ENCODE data around the gene KIF26A.

The KIF26A gene

GRCh38 chr14:104130974-104131651 is 7.3 kb upstream of the KIF26A start:
- DNase-seq (ENCODE audit: low spot score): no peak

DNA sequence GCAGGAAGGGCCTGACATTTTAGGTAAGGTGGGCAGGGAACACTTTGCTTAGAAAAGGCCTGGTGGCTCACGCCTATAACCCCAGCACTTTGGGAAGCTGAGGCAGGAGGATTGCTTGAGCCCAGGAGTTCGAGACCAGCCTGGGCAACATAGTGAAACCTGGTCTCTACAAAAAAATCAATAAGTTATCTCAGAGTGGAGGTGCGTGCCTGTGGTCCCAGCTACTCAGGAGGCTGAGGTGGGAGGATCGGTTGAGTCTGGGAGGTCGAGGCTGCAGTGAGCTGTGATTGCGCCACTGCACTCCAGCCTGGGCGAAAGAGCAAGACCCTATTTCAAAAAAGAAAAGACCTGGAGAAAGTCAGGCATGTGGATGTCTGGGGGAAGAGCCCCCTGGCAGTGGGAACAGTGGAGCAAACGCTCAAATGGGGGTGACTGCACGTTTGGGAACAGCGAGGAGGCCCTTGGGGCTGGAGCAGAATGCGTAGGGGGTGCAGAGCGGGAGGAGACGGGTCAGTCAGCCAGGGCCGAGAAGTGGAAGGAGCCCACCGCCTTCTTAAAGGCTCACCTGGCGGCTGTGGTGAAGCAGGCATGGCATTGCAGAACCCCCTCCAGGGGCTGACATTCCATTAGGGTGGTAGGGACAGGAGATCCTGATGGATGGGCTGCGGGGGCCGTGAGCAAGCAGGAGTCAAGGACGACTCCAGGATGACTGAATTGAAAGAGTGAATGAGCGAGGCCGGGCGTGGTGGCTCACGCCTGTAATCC is 6.2 kb upstream of the KIF26A start:
- no peak for DNase-seq (ENCODE audit: low spot score)

DNA sequence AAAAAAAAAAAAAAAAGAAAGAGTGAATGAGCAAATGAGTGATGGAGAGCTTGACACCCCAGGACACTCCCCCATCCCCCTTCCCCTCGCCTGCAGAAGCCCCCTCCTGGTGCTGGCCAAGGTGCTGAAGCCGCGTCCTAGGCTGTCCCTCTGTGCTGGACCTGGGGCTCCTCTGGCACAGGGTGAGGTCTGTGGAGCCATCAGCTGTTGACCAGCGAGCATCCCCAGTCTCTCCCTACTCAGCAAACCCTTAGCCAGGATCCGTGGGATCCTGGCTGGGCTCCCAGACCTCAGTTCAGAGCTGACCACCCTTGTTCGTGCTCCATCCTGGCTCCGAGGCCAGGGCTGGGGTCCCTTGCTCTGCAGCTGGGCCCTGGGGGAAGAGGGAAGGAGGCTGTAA is 5.4 kb upstream of the KIF26A start:
- DNase-seq (ENCODE audit: low spot score): no peak

GRCh38 chr14:104133496-104133895 is 4.9 kb upstream of the KIF26A start:
- no peak for DNase-seq (ENCODE audit: low spot score)

DNA sequence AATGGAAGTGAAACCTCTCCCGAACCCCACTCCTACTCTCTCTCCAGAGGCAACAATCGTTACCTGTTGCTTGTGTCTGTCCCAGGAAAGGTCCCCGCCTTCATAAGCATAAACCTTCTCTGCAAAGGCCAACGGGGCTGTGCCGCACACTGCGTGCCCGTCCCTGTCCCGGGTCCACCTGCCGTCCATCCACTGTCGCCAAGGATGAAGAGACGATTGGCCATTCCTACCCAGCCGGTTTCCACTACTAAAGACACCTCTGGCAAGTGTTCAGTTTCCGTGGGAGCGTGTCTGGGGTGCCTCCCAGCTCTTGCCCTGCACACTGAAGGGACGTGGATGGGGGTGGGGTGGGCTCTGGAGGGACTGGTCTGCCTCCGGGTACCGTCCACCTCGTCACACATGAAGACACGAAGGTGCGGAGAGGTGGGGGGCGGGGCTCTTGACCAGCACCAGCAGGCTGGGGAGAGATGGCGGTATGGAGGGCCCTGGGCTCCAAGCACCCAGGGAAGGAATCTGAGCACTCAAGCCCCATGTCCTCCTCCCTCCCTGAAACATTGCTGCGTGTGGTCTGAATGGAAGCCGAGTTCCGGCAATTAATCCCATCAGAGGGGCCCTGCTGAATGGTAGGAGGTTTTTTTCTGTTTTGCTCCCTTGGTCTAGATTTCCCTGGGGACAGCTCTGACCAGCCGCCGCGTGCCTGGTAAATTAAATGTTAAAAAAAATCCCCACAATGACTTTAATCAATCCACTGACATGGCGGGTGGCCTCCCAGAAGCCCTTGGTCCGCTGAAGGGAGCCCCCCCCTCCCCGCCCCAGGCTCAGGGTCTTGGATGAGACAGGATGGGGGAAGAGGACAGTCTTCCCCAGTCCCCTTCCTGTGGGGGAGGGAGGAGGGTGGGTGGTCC is 4.1 kb upstream of the KIF26A start:
- DNase-seq (ENCODE audit: low spot score): peak; percentile 60

DNA sequence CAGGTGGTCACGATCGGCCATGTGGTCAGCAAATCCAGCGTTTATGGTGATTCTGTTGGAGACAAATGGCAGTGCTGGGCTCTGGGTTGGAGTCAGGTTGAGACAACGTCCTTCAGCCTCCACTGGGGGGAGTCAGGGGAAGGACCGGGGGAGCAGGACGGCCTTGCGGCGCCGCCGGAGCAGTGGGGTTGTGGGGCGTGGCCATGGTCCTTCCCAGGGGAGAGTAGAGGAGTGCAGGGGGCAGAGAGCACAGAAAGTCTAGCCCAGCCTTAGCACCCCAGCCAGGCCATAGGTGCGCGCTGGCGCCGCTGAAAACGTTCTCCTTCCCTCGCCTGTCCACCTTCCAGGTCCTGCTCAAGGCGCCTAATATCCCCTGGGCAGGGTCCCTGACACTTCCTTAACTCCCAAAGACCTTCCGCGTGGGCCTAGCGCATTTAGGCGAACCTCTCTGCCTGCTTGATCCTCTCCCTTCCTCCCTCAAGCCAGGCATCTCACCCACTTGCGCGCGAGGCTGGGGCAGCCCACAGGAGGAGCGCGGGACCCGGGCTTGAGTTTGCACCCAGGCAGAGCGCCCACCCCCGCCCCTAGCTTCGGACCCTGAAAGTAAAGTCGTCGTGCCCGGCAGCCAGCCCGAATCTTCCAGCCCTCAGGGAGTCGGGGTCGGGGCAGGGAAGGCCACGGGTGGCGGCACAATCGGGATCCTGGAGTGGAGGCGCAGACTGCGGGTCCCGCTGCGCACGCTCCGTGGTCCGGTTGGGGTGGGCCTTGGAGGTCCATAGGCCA is 3.1 kb upstream of the KIF26A start:
- peak; percentile 77 for DNase-seq (ENCODE audit: low spot score)

DNA sequence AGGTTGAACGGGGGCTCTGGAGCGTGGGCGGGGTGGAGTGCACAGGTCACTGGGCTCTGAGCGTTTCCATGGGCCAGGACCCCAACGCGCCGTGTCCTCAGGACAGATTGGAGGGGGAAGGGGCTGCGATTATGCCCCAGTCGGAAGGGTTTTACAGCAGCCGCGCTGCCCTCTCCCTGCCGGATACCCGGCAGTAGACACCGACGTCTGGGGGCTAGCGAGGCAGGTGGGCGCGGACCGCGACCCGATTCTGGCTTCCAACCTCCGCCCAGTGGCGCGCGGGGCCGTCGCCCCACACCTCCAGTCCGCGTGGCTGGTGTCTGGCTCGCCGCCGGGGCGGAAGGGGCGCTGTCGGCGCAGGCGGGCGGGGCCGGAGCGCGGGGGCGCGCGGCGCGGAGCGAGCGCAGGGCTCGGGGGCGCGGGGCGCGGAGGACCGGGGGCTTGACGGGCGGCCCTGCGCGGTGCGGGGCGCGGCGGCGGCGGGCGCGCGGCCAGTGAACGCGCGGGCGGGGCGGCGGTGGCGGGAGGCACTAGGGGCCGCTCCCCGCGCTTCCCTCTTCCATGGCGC is 2.4 kb upstream of the KIF26A start:
- no peak for DNase-seq (ENCODE audit: low spot score)

GRCh38 chr14:104136472-104137296 is 1.7 kb upstream of the KIF26A start:
- no peak for DNase-seq (ENCODE audit: low spot score)

DNA sequence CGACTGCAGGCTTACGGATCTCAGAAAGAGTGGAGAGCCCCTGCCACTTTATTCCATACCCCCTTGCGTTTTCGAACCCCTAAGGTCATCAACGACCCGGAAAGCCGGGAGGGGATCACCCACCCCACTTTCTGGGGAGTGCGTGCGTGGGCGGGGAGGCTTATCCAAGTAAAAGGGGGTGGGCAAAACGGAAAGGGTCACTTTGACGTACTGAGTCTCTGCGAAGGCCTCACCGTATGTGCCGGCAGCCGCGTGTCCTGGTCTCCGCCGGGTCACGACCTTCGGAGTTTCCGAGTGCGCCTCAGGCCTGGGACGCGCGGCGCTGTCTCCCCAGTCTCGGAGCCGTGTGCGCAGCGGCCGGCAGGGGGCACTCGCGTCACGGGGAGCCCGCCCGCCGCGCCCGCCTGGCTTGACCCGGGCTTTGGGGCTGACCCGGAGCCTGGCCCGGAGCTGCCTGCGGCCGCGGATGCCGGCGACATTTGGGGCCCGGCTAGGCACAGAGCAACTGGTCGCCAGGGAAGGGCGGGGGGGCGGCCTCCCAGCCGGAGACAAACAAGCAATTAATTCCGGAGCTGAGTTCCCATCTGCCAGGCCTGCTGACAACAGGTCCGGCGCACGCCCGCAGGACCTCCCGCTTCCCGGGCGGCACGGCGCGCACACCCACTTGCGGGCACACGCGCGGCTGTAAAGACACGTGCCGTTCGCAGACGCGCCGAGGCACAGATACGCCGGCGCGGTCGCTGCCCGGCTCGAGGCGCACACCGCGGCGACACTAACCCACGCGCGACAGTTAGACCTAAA is 890 bp upstream of the KIF26A start:
- peak; percentile 69 for DNase-seq (ENCODE audit: low spot score)

DNA sequence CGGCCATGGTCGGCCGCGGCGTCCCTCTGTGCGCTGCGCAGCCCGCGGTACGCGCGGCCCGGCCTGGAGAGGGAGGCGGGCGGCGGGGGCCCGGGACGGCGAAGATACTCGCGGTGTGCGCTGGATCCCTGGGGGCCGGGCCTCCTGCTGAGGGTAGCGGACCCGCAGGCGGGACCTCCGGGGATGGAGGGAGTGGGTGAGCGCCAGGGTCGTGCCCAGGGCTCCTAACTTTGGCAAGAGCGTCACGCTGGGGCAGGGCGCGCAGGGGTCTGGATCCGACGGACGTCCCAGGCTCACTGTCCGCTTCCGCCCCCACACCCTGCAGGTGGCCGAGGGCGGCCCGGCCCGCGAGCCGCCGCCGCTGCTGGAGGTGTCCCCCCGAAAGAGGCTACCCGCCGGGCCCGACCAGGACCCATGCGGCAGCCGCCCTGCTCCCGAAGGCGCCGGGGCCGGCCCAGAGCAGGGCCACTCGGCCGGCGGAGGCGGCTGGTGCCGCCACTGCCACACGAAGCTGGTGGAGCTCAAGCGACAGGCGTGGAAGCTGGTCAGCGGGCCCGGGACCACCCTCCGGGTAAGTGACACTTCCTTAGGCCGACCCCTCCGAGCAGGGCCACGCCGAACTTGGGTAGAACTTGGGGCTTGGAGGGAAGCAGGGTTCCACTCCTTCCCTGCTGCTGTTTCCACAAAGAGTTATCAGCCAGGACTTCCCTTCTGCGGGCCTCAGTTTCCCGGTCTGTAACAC is 502 bp downstream of the KIF26A start:
- DNase-seq (ENCODE audit: low spot score): no peak

- DNase-seq (ENCODE audit: low spot score): no peak
Observed at GRCh38 chr14:104139460-104140212, 1.2 kb downstream of the KIF26A start.

- DNase-seq (ENCODE audit: low spot score): no peak
Observed at GRCh38 chr14:104140213-104140462, 1.8 kb downstream of the KIF26A start.

GRCh38 chr14:104140463-104141331 is 2.3 kb downstream of the KIF26A start:
- no peak for DNase-seq (ENCODE audit: low spot score)

- no peak for DNase-seq (ENCODE audit: low spot score)
Observed at GRCh38 chr14:104141621-104142091, 3.3 kb downstream of the KIF26A start.

DNA sequence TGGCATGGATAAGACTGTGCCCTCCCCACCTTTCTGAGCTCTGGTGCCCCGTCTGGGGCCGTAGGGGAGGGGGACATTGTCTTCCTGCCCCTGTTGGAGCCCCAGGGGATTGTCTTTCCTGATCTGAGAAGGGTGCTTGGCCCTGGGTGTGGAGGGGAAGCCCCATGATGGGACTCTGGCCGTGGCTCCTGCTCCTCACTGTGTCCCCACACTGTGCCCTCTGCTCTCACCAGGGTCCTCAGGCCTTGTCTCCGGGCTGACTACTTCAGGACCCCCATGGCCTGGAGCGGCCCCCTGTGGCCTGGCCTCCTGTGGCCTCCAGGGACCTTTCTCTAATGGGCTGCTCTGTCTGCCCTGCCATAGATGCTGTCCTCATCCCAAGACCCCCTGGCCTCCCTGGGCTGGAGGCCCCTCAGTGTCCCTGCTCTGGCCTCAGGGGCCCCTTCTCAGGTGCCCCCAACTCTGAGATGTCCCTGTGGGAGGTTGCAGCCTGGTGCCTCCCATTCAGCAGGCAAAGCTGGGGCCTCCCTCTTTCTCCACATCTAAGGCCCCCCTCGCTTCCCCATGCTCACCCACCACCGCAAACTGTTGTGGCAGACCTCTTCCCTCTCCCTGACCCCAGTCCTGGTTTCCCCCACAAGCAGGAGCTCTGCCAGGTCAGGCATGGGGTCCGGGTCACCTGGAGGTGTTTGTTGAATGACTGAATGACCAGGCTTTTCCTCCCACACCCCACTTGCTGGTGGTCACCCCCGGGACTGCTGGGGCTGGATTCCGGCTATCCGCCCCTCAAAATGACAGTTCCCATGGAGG is 4.0 kb downstream of the KIF26A start:
- DNase-seq (ENCODE audit: low spot score): no peak

- DNase-seq (ENCODE audit: low spot score): no peak
Observed at GRCh38 chr14:104142946-104143470, 4.6 kb downstream of the KIF26A start.

Data from SK-N-DZ (cell line).